M059J (cell line): Measurements from ENCODE around the gene HIPK4. TPM values are rescaled to one million over a fixed set of nuclear protein-coding genes. Genes with fewer than 3 reads are reported as not detected.
A peak's percentile ranks its signal among the peaks of the same experiment; 100 is the strongest.

Experiments used
- DNase-seq: peaks from one replicate; pipeline ENCODE4 v3.0.0-alpha.2; 2012; ENCODE audit warnings: low read depth
- total RNA-seq: library from RNA; depleted of rRNA; stranded (reverse); fragments of >200 nt; shearing (Covaris generic); gene quantifications from 2 replicates; pipeline ENCODE4 v1.2.3, GENCODE V29; 2014

The HIPK4 gene
- total RNA-seq, 1 experiment from 2014 or later, result 0.02 TPM

GRCh38 chr19:40366697-40367561 is 23.1 kb downstream of the HIPK4 start:
- DNase-seq, result no peak

GRCh38 chr19:40365613-40366401 is 24.2 kb downstream of the HIPK4 start:
- DNase-seq, result no peak

- no peak for DNase-seq
These were observed 25.0 kb downstream of the HIPK4 start for GRCh38 chr19:40365010-40365409.

GRCh38 chr19:40363069-40363468 is 26.9 kb downstream of the HIPK4 start:
- peak; percentile 46 for DNase-seq

- DNase-seq, result no peak
These were observed 27.8 kb downstream of the HIPK4 start for GRCh38 chr19:40362160-40362559.

GRCh38 chr19:40360708-40361241 is 29.2 kb downstream of the HIPK4 start:
- DNase-seq, result peak; percentile 7

GRCh38 chr19:40360020-40360707 is 29.8 kb downstream of the HIPK4 start:
- DNase-seq, result no peak

- no peak for DNase-seq
These were observed 31.2 kb downstream of the HIPK4 start for GRCh38 chr19:40358773-40359172.

- no peak for DNase-seq
These were observed 32.3 kb downstream of the HIPK4 start for GRCh38 chr19:40357640-40358039.

GRCh38 chr19:40356681-40357595 is 33.0 kb downstream of the HIPK4 start:
- no peak for DNase-seq

GRCh38 chr19:40355975-40356680 is 33.9 kb downstream of the HIPK4 start:
- no peak for DNase-seq

GRCh38 chr19:40348961-40349507 is 40.9 kb downstream of the HIPK4 start:
- peak; percentile 37 for DNase-seq

- peak; percentile 99 for DNase-seq
These were observed 41.7 kb downstream of the HIPK4 start, which contains the start of the genes C19orf47 and PLD3 for GRCh38 chr19:40348125-40348913. Gene C19orf47 (minus strand): TSS chr19:40348397. CDS start chr19:40341857, 6,540 bp downstream. Gene PLD3 (plus strand): TSS chr19:40348695. CDS start chr19:40366484, 17,789 bp downstream.

- DNase-seq, result no peak
These were observed 45.6 kb downstream of the HIPK4 start for GRCh38 chr19:40344422-40344821.

- DNase-seq, result no peak
These were observed 47.2 kb downstream of the HIPK4 start for GRCh38 chr19:40342644-40343311.

- no peak for DNase-seq
These were observed 48.1 kb downstream of the HIPK4 start for GRCh38 chr19:40341601-40342482.

GRCh38 chr19:40339018-40339728 is 50.8 kb downstream of the HIPK4 start:
- no peak for DNase-seq
